Coronary artery (tissue), 2 donors: Measurements from ENCODE around the gene LRRC10B.

Experiments
- DNase-seq: peaks from one replicate; pipeline ENCODE4 v3.0.0-alpha.2; 2017; ENCODE audit warnings: low spot score
- H3K27ac ChIP-seq, 2 donors: fragments of 200-600 bp; sonication (generic); one replicate each; pipeline ENCODE4 v1.5.1; 2016 to 2019
- H3K4me3 ChIP-seq: fragments of 200-600 bp; sonication (generic); 2 replicates; pipeline ENCODE4 v1.5.1; 2016; ENCODE audit warnings: mild to moderate bottlenecking, moderate library complexity
- TF ChIP-seq, protein P1 (sequence below): fragments of 200-600 bp; sonication (generic); IDR thresholded peaks from one replicate; pipeline ENCODE4 v1.5.1; 2019; ENCODE audit warnings: antibody characterized with exemption

The LRRC10B gene

DNA sequence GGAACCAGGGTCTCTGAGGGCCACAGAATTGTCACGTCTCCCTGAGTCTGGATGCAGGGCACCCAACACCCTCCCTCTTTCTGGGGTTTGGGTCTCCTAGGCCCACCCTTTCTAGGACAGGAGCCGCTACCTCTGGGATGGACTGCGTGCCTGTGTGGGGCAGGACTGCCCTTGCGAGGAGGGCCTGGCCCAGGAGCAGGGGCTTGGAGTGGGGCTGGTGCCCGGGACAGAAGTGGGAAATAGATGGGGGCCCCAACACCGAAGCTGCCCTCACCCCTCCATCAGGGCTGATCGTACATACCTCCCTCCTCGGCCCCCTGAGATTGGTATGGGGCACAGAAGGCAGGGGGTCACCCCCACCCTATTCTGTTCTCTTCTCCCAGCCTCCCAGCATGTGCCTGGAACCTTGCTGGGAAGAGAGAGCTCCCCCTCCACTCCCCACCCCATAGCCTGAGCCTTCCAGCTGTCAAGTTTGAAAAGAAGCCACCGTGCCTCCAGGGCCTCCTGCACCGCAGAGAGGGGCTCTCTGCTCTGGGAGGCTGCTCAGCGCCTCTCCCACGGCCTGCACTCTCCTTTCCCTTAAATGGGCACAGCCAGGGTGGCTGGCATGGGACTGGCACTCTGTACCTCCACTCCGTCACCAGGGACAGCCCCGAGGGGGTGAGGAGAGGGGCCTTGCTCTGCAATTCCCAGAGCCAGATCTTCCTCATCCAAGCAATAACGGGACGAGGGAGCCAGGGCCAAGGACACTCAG, 1.8 kb downstream of the LRRC10B start:
- DNase-seq = peak; percentile 82
- H3K27ac ChIP-seq = peak overlapping the region; percentile 89 to 93
- H3K4me3 ChIP-seq = peak overlapping the region; percentile 68
- TF ChIP-seq, protein P1, sequence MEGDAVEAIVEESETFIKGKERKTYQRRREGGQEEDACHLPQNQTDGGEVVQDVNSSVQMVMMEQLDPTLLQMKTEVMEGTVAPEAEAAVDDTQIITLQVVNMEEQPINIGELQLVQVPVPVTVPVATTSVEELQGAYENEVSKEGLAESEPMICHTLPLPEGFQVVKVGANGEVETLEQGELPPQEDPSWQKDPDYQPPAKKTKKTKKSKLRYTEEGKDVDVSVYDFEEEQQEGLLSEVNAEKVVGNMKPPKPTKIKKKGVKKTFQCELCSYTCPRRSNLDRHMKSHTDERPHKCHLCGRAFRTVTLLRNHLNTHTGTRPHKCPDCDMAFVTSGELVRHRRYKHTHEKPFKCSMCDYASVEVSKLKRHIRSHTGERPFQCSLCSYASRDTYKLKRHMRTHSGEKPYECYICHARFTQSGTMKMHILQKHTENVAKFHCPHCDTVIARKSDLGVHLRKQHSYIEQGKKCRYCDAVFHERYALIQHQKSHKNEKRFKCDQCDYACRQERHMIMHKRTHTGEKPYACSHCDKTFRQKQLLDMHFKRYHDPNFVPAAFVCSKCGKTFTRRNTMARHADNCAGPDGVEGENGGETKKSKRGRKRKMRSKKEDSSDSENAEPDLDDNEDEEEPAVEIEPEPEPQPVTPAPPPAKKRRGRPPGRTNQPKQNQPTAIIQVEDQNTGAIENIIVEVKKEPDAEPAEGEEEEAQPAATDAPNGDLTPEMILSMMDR = no peak

- TF ChIP-seq, protein P1 = no peak
- H3K27ac ChIP-seq = peak overlapping the region; percentile 89 to 93
- H3K4me3 ChIP-seq = no peak overlapping the region
- DNase-seq = no peak
Observed at GRCh38 chr11:61510974-61511373, 2.4 kb downstream of the LRRC10B start.

GRCh38 chr11:61511383-61511782, 2.8 kb downstream of the LRRC10B start:
- TF ChIP-seq, protein P1 = no peak
- DNase-seq = no peak
- H3K27ac ChIP-seq = peak overlapping the region; percentile 89 to 93
- no peak overlapping the region for H3K4me3 ChIP-seq

- TF ChIP-seq, protein P1 = no peak
- Histone ChIP-seq H3K27ac (peak overlapping the region in 1 of 2 donors; percentile 56), H3K4me3 (no peak overlapping the region)
- DNase-seq = no peak
Observed at GRCh38 chr11:61512435-61512834, 3.9 kb downstream of the LRRC10B start.

DNA sequence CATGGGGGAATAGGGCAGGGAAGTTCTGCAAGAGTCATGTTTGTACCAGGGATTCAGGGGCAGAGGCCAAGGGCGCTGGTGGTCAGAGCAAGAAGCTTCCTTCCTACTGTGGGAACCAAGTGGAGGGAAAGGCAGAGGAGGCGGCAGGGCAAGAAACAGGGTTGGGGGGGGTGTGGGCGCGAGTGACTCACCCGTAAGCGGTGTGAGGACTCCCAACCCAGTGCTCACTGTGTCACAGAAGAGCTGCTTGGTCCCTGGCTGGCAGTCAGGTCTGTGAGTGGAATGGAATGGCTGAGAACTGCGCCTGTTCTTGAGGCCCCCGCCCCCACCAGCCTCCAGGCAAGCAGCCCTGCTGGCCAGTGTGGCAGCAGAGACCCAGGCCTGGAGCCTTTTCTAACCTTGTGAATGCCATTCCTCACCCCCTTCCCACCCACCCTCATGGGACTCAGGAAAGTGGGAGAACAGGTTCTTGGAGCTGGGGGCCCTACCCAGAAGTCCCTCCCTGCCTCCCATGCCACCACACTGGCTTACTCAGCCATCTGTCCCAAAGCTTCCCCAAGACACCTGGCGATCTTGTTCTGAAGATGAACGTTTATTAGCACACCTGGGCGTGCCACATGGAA, 4.7 kb downstream of the LRRC10B start:
- Histone ChIP-seq H3K27ac (peak overlapping the region in 1 of 2 donors; percentile 56), H3K4me3 (no peak overlapping the region)
- TF ChIP-seq, protein P1 = no peak
- no peak for DNase-seq

DNA sequence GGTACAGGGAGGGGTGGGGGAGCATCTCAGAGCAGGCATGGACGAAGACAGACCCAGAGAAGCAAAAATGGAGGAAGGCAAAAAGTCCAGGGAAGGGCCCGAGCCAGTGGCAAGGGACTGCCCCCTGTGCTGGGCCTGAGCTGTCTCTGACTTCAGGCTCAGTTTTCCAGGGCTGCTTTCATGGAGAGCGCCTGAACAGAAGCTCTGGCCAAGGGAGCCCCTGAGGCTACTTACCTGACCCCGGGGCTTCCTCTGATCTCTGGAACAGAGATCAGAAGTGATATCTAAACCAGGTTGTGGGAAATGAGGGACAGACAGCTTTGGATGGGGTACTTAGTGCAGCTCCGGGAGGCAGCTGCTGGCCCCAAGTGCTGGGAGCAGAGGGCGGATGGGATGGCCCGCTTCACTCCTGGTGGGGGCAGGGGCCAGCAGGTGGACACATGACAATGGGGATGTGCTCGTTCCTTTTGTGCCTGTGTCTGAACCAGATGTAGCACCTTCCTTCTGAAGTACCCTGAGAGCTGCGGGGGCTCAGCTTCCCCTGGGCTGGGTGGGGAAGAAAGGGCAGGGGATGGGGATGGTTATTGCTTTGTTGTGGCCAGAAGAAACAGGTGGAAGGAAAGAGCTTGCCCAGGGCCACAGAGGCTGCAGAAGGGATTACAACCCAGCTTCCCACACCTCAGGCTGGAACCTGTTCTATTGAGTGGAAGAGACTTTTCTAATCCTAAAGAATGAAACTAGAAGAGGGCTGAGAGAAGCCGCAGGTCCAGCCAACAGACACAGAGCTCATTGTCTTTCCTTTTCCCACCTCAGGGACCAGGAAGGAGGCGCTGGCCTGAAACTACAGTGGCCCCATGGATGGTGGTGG, 5.7 kb downstream of the LRRC10B start:
- TF ChIP-seq, protein P1 = no peak
- DNase-seq = no peak
- Histone ChIP-seq H3K27ac (no peak overlapping the region), H3K4me3 (no peak overlapping the region)
